HFF-Myc (cell line): ENCODE data around the gene SCAP.

Experiments
- DNase-seq: peaks from one replicate; pipeline ENCODE4 v3.0.0-alpha.2; 2011; ENCODE audit warnings: low read depth; ENCODE audit errors: extremely low read depth
- H3K4me3 ChIP-seq: replicated peaks from 2 replicates; pipeline ENCODE4 v1.5.1; 2011; ENCODE audit warnings: low read depth, mild to moderate bottlenecking, control low read depth, low read length
- CTCF ChIP-seq: IDR thresholded peaks from 2 replicates; pipeline ENCODE4 v1.5.1; 2012; ENCODE audit warnings: mild to moderate bottlenecking, low read depth, low read length, control low read depth; ENCODE audit errors: missing control alignments

Gene SCAP

GRCh38 chr3:47409284-47409683, 66.5 kb downstream of the SCAP start:
- no peak overlapping the region for H3K4me3 ChIP-seq
- no peak for DNase-seq
- TF ChIP-seq CTCF: no peak

- no peak for TF ChIP-seq CTCF
- H3K4me3 ChIP-seq: no peak overlapping the region
Measured at GRCh38 chr3:47408839-47409229, 66.9 kb downstream of the SCAP start.

GRCh38 chr3:47407896-47408838, 67.6 kb downstream of the SCAP start:
- no peak for TF ChIP-seq CTCF
- DNase-seq: no peak
- H3K4me3 ChIP-seq: no peak overlapping the region

More at GRCh38 chr3:47408839-47409229, 66.9 kb downstream of the SCAP start:
- DNase-seq: no peak

DNA sequence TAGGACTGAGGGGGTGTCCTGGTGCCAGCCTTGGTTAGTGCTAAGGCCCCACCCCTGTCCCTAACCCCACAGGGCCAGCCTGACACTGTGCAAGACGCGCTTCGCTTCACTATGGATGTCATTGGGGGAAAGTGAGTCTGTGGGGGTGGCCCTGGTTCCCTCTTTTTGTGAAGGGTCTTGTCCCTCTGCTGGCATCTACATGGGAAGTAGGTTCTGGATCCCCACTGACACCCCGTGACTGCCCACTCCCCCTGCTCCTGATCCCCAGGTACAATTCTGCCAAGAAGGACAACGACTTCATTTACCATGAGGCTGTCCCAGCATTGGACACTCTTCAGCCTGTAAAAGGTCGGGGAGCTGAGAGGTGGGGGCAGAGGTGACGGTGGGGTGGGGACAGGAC, 68.5 kb downstream of the SCAP start:
- no peak for TF ChIP-seq CTCF
- H3K4me3 ChIP-seq: no peak overlapping the region
- DNase-seq: no peak

DNA sequence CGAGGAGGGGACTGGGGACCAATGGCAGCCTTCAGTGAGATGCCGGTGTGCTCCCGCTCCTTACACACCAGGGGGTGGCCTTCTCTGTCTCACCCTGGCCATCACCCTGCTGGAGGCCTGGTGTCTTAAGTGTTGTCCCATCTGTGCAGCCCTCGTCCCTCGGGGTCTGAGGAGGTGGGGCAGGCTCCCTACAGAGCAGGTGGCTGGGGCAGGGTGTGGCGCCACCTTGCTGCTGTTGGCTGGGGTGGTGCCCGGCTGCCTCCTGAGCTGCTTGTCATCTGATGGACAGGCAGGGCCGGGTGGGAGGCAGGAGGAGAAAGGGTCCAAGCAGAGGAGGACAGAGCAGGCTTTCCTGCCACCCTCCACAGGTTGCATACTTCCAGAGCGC, 69.0 kb downstream of the SCAP start:
- TF ChIP-seq CTCF: no peak
- no peak for DNase-seq
- H3K4me3 ChIP-seq: no peak overlapping the region

DNA sequence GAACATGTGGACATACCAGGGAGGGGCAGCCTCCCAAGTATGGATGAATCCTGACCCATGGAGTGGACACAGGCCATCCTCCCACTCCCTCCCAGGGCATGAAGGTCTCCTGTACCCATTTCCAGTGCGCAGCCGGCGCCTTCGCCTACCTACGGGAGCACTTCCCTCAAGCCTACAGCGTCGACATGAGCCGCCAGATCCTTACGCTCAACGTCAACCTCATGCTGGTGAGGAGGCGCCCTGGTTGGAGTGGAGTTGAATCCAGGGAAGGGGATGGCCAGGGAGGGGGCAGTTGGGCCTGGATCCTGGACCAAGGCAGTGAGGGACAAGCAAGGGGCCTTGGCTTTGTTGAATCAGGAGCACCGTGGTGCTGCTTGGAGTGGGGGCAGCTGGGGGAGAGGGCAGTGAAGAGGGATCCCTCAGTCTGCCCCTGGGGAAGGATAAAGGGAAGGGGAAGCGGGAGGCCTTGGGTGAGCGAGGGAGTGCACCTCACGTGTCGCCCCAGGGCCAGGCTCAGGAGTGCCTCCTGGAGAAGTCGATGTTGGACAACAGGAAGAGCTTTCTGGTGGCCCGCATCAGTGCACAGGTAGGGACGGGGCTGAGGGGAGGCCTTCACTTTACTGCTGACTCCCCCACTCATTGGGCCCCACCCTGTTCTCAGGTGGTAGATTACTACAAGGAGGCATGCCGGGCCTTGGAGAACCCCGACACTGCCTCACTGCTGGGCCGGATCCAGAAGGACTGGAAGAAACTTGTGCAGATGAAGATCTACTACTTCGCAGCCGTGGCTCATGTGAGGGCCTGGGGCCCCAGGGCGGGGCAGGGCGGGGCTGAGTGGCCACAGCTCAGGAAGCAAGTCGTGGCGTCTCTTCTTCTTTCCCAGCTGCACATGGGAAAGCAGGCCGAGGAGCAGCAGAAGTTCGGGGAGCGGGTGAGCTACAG, 69.7 kb downstream of the SCAP start:
- H3K4me3 ChIP-seq: no peak overlapping the region
- DNase-seq: no peak
- no peak for TF ChIP-seq CTCF
